HepG2 (cell line): Measurements from ENCODE around the gene RNF213. TPM values are rescaled to one million over a fixed set of nuclear protein-coding genes. Genes with fewer than 3 reads are reported as not detected.
"Not testable (repeated sequence)": the region's sequence is repeated elsewhere in the genome, so short reads cannot be mapped to it uniquely, and the experiment has no call there.

Source experiments
- ATAC-seq: fragments of 200-7000 bp; cut with Tn5 transposase; 3 replicates; pipeline ENCODE4 v1.9.1; 2020; ENCODE audit warnings: mild to moderate bottlenecking, moderate library complexity
- BruUV-seq: library from RNA; stranded (reverse); fragments of 400-500 nt; replicated peaks from 2 replicates; lab custom pipeline; 2021; lab: Mats Ljungman, UMichigan
- CTCF ChIA-PET: fragments of 300-600 bp; formaldehyde crosslinking; extraction: SDS; loops from one replicate; lab custom pipeline; 2021; ENCODE audit warnings: low total read pairs, inconsistent platforms, low intra/inter-chr PET ratio; lab: Yijun Ruan, JAX
- POLR2A ChIA-PET: fragments of 350-600 bp; sonication (Branson Sonifier 250); formaldehyde crosslinking; loops from one replicate; lab custom pipeline; 2020; ENCODE audit warnings: antibody characterized with exemption, inconsistent platforms; lab: Yijun Ruan, JAX
- DNase-seq: peaks from one replicate; pipeline ENCODE4 v3.0.0-alpha.2; 2015; ENCODE audit warnings: low spot score
- FAIRE-seq: peaks from 3 replicates; lab custom pipeline; 2011; peaks lifted over from hg19 to GRCh38; lab: Jason Lieb, UNC
- H2AFZ ChIP-seq: one replicate; pipeline ENCODE4 v1.6.1; 2011; ENCODE audit warnings: low read length, inconsistent platforms
- H3K27ac ChIP-seq: fragments of 300-600 bp; 3 replicates; pipeline ENCODE4 v1.8.0; 2011; ENCODE audit warnings: mixed run types, mild to moderate bottlenecking, mixed read lengths, low read length, inconsistent platforms; ENCODE audit not compliant: insufficient read depth; ENCODE audit errors: extremely low read length
- H3K27me3 ChIP-seq, 2 experiments: fragments of 200-600 bp in 1 of 2; 2 replicates in 1 of 2; 3 replicates in 1 of 2; pipeline versions ENCODE4 v1.6.0 to v1.8.0; 2011; ENCODE audit warnings: low read length in 2 of 2, mild to moderate bottlenecking in 2 of 2, moderate library complexity in 2 of 2, inconsistent platforms in 1 of 2; ENCODE audit not compliant: insufficient read depth in 2 of 2, control insufficient read depth in 1 of 2
- H3K36me3 ChIP-seq, 2 experiments: fragments of 200-600 bp in 1 of 2; replicated peaks in 1 of 2; 2 replicates in 1 of 2; 3 replicates in 1 of 2; pipeline versions ENCODE4 v1.5.1 to v1.8.0; 2011; ENCODE audit warnings: low read length in 2 of 2, inconsistent platforms in 1 of 2; ENCODE audit not compliant: insufficient read depth in 2 of 2, control insufficient read depth in 1 of 2
- H3K4me1 ChIP-seq: 2 replicates; pipeline ENCODE4 v1.5.1; 2012; ENCODE audit warnings: low read length, inconsistent platforms; ENCODE audit not compliant: insufficient read depth
- H3K4me2 ChIP-seq: 2 replicates; pipeline ENCODE4 v1.6.0; 2011; ENCODE audit warnings: low read depth, low read length, inconsistent platforms
- H3K4me3 ChIP-seq, 3 experiments: fragments of 200-600 bp in 1 of 3; sonication (generic), shearing (Covaris generic) in 1 of 3; replicated peaks in 1 of 3; 2 replicates each; pipeline ENCODE4 v1.5.1; 2011 to 2016; ENCODE audit warnings: low read length in 3 of 3, inconsistent platforms in 2 of 3, low read depth in 2 of 3, mild to moderate bottlenecking in 2 of 3, control low read depth in 1 of 3, mixed read lengths in 1 of 3; ENCODE audit not compliant: insufficient read depth in 1 of 3
- H3K79me2 ChIP-seq: one replicate; pipeline ENCODE4 v1.6.1; 2011; ENCODE audit warnings: low read length, inconsistent platforms; ENCODE audit not compliant: insufficient read depth
- H3K9ac ChIP-seq: 2 replicates; pipeline ENCODE4 v1.6.0; 2011; ENCODE audit warnings: mild to moderate bottlenecking, low read depth, low read length, inconsistent platforms; ENCODE audit not compliant: insufficient read depth
- H3K9me3 ChIP-seq: 2 replicates; pipeline ENCODE4 v1.5.1; 2012; ENCODE audit warnings: mild to moderate bottlenecking, low read length
- H4K20me1 ChIP-seq: 2 replicates; pipeline ENCODE4 v1.6.0; 2011; ENCODE audit warnings: inconsistent platforms, mild to moderate bottlenecking, low read length, moderate library complexity; ENCODE audit not compliant: insufficient read depth
- AGO2 ChIP-seq: fragments of 200-400 bp; formaldehyde crosslinking; optimal IDR thresholded peaks from 2 replicates; pipeline ENCODE3; 2017; ENCODE audit warnings: mild to moderate bottlenecking, low read depth, low read length, moderate library complexity
- EP300 ChIP-seq, 3 experiments: sonication (generic) in 1 of 3; formaldehyde crosslinking in 1 of 3; IDR thresholded peaks; 2 replicates each; pipeline versions ENCODE4 v1.5.1 to v1.6.1; 2011 to 2020; ENCODE audit warnings: low read depth in 2 of 3, low read length in 2 of 3, borderline replicate concordance in 1 of 3, improper control_type of control experiment in 1 of 3, mild to moderate bottlenecking in 1 of 3, missing genetic modification reagents in 1 of 3, moderate library complexity in 1 of 3
- HDAC2 ChIP-seq: sonication (generic); formaldehyde crosslinking; IDR thresholded peaks from 2 replicates; pipeline ENCODE4 v1.4.0; 2020; ENCODE audit warnings: missing genetic modification reagents
- MLLT10 ChIP-seq: sonication (generic); formaldehyde crosslinking; IDR thresholded peaks from 2 replicates; pipeline ENCODE4 v1.4.0; 2020; ENCODE audit warnings: missing genetic modification reagents
- PRPF4 ChIP-seq: fragments of 200-400 bp; formaldehyde crosslinking; IDR thresholded peaks from 2 replicates; pipeline ENCODE4 v1.6.1; 2016; ENCODE audit warnings: low read length, low read depth; ENCODE audit not compliant: poor library complexity, severe bottlenecking
- SIX1 ChIP-seq: sonication (generic); formaldehyde crosslinking; IDR thresholded peaks from 2 replicates; pipeline ENCODE4 v1.4.0; 2020; ENCODE audit warnings: missing genetic modification reagents, borderline replicate concordance
- WGBS: methylation state at CpG from one replicate; pipeline ENCODE4 v1.1.6; 2017; ENCODE audit warnings: low lambda C conversion rate; 5-methylcytosine and 5-hydroxymethylcytosine counted together
- in situ Hi-C: cut with HindIII; loops from 2 replicates; pipeline ENCODE4 v1.10.0; 2017; ENCODE audit warnings: low pct_unique_long_range_greater_than_20kb; ENCODE audit not compliant: extremely low pct_ligation_motif_present
- intact Hi-C: fragments of 100-400 bp; cut with micrococcal nuclease; formaldehyde crosslinking; loops from one replicate; pipeline ENCODE4 v1.10.0; 2022; ENCODE audit not compliant: unreplicated experiment
- polyA plus RNA-seq, 8 experiments: library from polyadenylated mRNA; depleted of rRNA in 3 of 8; stranded (reverse) in 7 of 8; unstranded in 1 of 8; fragments of >200 nt; fragmentation: Illumina TruSeq in 4 of 8; extraction: Trizol in 4 of 8; gene quantifications; 2 replicates each; pipeline versions ENCODE4 v1.2.1 to v1.2.3, GENCODE V29; 2011 to 2016; ENCODE audit warnings: low read depth in 4 of 8, missing spikeins in 1 of 8, mixed read lengths in 1 of 8; ENCODE audit not compliant: insufficient read depth in 1 of 8
- total RNA-seq, 5 experiments: library from RNA; depleted of rRNA; stranded (reverse); fragments of >200 nt; fragmentation: Illumina TruSeq; extraction: Trizol; gene quantifications; 2 replicates each; pipeline ENCODE4 v1.2.3, GENCODE V29; 2016; ENCODE audit warnings: low read depth in 1 of 5
- TF ChIP-seq, protein P1 (sequence below): sonication (generic); formaldehyde crosslinking; IDR thresholded peaks from 2 replicates; pipeline ENCODE4 v1.5.0; 2020; ENCODE audit warnings: mild to moderate bottlenecking, missing genetic modification reagents

The RNF213 gene
- total and polyA plus RNA-seq, 2 of the 13 experiments (the other 11 are each of a cell fraction or from before 2014, with no cell fraction given): 38.6 to 38.7 TPM

DNA sequence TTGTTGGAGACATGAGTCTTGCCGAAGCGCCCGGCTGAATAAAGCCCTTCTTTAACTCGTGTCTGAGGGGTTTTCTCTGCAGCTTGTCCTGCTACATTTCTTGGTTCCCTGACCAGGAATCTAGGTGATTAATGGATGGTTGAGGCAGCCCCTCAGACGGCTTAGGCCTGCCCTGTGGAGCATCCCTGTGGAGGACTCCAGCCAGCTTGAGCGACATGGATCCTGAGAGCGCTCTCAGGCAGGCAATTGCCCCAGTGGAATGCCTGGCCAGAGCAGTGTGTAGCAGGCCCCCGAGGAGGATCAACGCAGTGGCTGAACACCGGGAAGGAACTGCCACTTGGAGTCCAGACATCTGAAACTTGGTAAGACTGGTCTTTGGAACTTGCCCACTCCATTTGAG, 137.0 kb downstream of the RNF213 start:
- TF ChIP-seq MLLT10 (CRISPR knock-in tag) (no peak), PRPF4 (no peak), AGO2 (no peak), HDAC2 (CRISPR knock-in tag) (no peak), SIX1 (CRISPR knock-in tag) (no peak), EP300 (IDR thresholded peaks at IDR 0.05; ENCODE audit: low read depth in 2 of 2, low read length in 2 of 2) (no peak), EP300 (CRISPR knock-in tag; IDR thresholded peaks at IDR 0.05; ENCODE audit: borderline replicate concordance) (no peak)
- TF ChIP-seq, protein P1, sequence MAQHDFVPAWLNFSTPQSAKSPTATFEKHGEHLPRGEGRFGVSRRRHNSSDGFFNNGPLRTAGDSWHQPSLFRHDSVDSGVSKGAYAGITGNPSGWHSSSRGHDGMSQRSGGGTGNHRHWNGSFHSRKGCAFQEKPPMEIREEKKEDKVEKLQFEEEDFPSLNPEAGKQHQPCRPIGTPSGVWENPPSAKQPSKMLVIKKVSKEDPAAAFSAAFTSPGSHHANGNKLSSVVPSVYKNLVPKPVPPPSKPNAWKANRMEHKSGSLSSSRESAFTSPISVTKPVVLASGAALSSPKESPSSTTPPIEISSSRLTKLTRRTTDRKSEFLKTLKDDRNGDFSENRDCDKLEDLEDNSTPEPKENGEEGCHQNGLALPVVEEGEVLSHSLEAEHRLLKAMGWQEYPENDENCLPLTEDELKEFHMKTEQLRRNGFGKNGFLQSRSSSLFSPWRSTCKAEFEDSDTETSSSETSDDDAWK: no peak
- DNase-seq (no peak), ATAC-seq (no peak), FAIRE-seq (no peak)
- BruUV-seq: no TSS peak
- H3K9ac ChIP-seq: no peak overlapping the region
- no peak overlapping the region for H2AFZ ChIP-seq
- no peaks in the 10 kb centered on the region for H3K4me1 ChIP-seq
- no peak overlapping the region for H3K27ac ChIP-seq
- H3K4me3 ChIP-seq: no peak overlapping the region
- H3K9me3 ChIP-seq: no peaks in the 10 kb centered on the region
- no peak overlapping the region for H3K4me2 ChIP-seq
- in situ Hi-C loops (no loop called here), intact Hi-C loops (no loop called here)
- no peaks in the 10 kb centered on the region for H3K27me3 ChIP-seq
- ChIA-PET CTCF (no interaction called here), POLR2A (no interaction called here)
- no peaks in the 10 kb centered on the region for H4K20me1 ChIP-seq
- no peaks in the 10 kb centered on the region for H3K79me2 ChIP-seq
- H3K36me3 ChIP-seq: peaks cover 5 to 15% of the 10 kb centered on the region in 2 experiments; a peak in 3 of 5 replicates
- WGBS: 73% methylated on average over 5 of the region's 10 CpGs

DNA sequence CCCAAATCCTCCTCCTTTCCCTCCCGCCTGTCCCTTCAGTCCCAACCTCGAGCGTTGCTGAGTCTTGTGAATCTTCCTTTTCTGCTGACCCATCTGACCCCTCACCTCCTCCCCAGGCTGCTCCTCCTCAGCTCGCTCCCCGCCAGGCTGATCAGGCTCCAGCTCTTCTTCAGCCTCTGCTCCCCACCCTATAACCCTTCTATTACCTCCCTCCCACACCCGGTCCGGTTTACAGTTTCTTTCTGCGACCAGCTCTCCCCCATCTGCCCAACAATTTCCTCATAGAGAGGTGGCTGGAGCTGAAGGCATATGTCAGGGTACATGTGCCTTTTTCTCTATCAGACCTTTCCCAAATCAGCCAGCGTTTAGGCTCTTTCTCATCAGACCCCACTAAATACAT, 140.4 kb downstream of the RNF213 start:
- FAIRE-seq, BruUV-seq, H4K20me1 ChIP-seq, H2AFZ ChIP-seq, POLR2A ChIA-PET, ATAC-seq, H3K4me1 ChIP-seq, H3K4me3 ChIP-seq, in situ Hi-C loops, H3K27me3 ChIP-seq, intact Hi-C loops, H3K27ac ChIP-seq, H3K4me2 ChIP-seq, H3K79me2 ChIP-seq, H3K36me3 ChIP-seq, DNase-seq, CTCF ChIA-PET, H3K9ac ChIP-seq, H3K9me3 ChIP-seq: not testable (repeated sequence)
- WGBS: 58% methylated on average over 9 of the region's 9 CpGs

DNA sequence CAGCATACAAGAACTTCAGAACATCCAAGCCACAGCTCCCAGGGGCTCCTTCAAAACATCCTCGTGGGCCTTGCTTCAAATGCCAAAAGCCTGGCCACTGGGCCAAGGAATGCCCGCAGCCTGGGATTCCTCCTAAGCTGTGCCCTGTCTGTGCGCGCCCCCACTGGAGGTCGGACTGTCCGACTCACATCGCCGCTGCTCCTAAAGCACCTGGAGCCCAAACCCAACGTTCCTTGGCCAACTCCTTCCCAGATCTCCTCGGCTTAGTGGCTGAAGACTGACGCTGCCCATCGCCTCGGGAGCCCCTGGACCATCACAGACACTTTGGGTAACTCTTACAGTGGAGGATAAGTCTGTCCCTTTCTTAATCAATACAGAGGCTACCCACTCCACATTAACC, 141.4 kb downstream of the RNF213 start:
- H4K20me1 ChIP-seq, ATAC-seq, H3K27ac ChIP-seq, BruUV-seq, H3K4me3 ChIP-seq, H3K9ac ChIP-seq, H3K36me3 ChIP-seq, CTCF ChIA-PET, H3K9me3 ChIP-seq, H2AFZ ChIP-seq, intact Hi-C loops, DNase-seq, POLR2A ChIA-PET, H3K4me2 ChIP-seq, FAIRE-seq, H3K79me2 ChIP-seq, H3K4me1 ChIP-seq, H3K27me3 ChIP-seq, in situ Hi-C loops: not testable (repeated sequence)
- 53% methylated on average over 11 of the region's 13 CpGs for WGBS
